ENCODE data around the gene SMYD2.

The SMYD2 gene

GRCh38 chr1:214330222-214330621 lies 49.3 kb downstream of the SMYD2 start:
- no peak for DNase-seq

DNA sequence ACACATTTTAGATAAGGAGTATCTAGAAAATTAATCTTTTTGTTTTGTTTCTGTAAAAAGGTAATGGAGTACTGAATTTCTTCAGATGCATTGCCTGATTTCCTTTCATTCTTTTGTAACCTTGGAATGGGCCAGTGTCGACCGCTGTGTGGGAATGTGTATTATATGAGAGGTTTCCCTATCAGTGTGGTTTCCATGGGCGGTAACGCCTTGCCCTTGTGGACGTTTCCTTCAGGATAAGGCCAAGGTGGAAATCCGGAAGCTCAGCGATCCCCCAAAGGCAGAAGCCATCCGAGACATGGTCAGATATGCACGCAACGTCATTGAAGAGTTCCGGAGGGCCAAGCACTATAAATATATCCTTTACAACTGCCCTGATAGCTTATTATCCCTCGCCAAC lies 49.8 kb downstream of the SMYD2 start:
- no peak for DNase-seq

DNA sequence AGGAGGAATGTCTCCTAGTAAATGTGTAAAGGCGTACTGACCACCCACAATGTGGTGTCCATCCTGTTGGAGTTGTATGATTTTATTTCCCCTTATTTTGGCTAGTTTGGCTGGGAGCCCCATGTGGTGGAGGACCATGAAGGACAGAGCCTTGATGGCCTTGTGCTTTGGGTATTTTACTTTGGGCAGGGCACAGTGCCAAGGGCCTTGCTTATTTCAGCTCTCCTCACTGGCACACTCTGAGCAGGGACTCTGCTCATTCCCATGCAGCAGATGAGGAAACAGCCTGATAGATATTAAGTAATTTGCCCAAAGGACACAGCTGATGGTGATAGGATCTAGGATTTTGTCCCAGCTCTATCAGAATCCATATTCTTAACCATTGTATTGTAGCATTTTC lies 50.2 kb downstream of the SMYD2 start:
- DNase-seq = no peak

GRCh38 chr1:214331827-214332423 lies 51.0 kb downstream of the SMYD2 start:
- peak; percentile 10 to 62 (median 14) for DNase-seq

- DNase-seq = peak; percentile 11 to 61 (median 34)
Measured at GRCh38 chr1:214332946-214333798, 52.2 kb downstream of the SMYD2 start.

- no peak for DNase-seq
Measured at GRCh38 chr1:214335567-214335966, 54.6 kb downstream of the SMYD2 start.

GRCh38 chr1:214337015-214337414 lies 56.1 kb downstream of the SMYD2 start:
- DNase-seq = no peak

GRCh38 chr1:214337511-214337910 lies 56.6 kb downstream of the SMYD2 start:
- no peak for DNase-seq

DNA sequence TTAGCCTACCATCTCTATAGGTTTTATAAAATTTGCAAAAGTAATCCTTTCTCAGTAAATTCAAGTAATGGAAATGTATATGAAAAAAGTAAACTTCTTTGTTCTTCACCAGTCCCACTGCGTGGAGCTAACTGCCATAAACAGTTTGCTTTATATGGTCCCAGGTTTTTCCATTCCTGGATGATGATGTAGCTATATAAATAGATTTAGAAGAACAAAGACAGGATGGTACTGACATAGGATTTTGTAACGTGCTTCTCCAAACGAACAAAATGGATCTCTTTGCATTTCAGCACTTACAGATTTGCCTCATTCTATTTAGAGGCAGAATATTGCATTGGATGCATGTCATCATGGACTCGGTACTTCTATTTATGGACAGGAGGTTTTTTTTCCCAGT lies 57.3 kb downstream of the SMYD2 start:
- no peak for DNase-seq

DNA sequence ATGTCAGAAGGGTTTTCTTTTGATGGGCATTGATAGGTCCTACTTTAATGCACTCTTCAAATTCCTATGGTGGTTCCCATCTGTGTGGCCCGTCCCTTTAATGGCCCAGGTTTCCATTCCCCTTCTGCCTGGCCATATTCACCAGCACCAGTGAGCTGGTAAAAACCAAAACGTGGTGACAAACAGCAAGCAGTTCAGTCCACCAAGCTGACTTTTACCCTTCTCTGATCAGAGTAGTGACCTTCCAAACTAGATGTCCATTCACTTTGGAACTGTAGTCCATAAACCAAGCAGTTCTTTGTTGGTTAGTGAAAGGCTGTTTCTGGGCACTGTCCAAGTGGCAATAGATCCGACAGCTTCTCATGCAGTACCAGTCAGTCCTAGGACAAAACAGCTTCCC lies 60.5 kb downstream of the SMYD2 start:
- DNase-seq = no peak

- no peak for DNase-seq
Measured at GRCh38 chr1:214341932-214342331, 61.0 kb downstream of the SMYD2 start.

DNA sequence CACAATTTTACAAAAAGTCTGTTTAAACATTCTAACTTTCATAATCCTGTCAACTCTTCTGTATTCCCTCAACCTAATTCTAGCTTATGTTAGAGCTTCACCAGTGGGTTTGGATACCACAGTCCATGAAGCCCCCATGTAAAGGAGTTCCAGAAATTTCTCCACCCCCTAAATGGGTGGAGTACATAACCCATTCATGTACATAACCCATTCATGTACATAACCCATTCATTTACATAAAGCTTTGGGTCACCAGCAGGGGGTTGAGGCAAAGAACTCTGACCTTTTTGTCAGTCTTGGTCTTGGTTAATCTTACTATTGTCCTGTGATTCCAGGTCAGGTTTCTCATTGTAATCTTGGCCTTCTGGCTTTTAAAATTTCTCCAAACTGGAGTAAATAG lies 61.6 kb downstream of the SMYD2 start:
- no peak for DNase-seq

GRCh38 chr1:214344897-214345296 lies 63.9 kb downstream of the SMYD2 start:
- DNase-seq = no peak

DNA sequence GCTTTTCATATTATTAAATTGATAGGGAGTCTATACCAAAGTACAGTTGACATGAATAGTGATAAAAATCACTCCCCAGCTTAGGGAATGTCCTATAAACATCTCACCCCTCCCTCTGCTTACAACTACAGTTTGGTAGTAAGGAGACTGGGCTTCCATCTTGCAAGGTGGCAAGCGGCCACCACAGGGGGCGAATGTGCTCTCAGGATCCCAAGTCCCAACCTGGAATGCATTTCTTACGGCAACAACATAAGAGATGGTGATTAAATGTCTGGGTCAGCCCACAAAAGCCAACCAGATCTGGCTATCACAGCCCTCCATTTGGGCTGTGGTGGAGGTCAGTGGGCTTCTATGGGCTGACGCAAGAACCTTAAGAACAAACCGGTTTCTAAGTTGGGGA lies 68.0 kb downstream of the SMYD2 start:
- no peak for DNase-seq

DNA sequence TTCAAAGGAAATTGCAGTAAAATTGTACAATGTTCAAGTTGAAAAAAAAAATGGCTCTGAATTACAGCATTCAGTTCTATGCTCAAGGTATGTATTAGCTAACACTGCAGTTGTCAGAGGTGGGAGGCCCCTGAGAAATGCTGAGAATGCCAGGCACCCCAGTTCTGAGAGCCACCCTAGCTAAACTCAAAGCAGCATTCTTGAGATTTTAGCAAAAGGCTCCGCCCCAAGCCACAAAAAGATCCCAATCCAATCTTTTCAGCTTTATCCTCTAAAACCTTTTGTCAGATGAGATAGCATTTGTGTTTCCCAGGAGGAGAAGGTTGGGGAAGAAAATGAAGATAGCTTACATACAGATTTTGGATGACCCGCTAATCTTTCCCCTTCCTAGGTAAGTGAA lies 68.8 kb downstream of the SMYD2 start:
- DNase-seq = no peak

GRCh38 chr1:214351551-214352277 lies 70.8 kb downstream of the SMYD2 start:
- no peak for DNase-seq

DNA sequence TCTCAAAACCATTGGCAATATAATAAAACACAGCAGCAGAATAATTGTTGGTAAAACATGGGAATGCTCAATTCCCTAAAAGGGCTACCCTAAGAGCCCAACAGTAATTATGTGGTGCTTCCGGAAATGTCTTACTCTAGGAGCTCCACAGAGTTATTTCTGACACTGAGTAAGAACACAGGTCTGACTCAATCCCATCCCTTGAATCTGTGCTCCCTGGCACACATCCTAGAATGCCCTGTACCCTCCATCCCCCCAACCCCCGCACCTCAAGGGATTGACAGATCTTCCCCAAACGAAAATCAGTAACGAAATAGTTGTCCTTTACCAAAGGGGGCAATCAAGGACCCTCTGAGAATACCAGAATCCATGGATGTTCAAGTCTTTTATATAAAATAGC lies 71.9 kb downstream of the SMYD2 start:
- no peak for DNase-seq

GRCh38 chr1:214354440-214355148 lies 73.6 kb downstream of the SMYD2 start:
- DNase-seq = no peak

DNA sequence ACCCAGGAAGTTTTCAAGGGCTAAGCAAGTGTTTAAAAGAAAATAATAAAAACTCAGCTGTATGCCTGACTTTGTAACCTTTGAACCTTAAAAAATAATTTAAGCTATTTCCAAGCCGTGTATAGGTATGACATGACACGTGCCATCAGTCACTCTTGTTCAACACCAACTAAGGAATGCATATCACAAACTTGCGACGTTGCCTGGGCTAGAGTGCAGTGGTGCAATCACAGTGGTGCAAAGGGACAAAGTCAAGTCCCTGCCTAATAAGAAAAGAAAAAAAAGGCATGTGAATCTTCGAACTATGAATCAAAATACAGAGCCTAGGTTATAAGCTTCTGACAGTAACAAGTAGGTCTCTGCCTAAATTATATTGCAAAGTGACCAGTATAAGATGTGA lies 79.2 kb downstream of the SMYD2 start:
- DNase-seq = no peak

- no peak for DNase-seq
Measured at GRCh38 chr1:214360525-214361164, 79.7 kb downstream of the SMYD2 start.

DNA sequence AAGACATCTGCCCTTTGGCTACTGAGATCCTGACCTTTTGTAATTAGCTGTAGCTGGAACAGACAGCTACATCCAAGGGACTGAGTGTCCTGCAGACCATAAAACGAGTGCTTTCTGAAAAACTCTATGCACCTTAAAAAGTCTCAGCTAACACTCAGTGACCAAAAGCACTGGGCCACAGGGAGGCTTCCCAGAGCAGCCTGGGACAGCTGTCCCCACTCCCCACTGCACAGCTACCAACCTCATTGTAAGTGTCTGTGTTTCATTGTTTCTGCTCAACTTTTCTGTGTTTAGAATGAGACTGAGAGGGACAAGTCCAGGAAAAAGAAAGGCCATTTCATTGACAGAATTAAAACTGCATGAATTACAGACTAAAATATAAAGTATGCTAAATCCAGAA lies 80.7 kb downstream of the SMYD2 start:
- DNase-seq = no peak

DNA sequence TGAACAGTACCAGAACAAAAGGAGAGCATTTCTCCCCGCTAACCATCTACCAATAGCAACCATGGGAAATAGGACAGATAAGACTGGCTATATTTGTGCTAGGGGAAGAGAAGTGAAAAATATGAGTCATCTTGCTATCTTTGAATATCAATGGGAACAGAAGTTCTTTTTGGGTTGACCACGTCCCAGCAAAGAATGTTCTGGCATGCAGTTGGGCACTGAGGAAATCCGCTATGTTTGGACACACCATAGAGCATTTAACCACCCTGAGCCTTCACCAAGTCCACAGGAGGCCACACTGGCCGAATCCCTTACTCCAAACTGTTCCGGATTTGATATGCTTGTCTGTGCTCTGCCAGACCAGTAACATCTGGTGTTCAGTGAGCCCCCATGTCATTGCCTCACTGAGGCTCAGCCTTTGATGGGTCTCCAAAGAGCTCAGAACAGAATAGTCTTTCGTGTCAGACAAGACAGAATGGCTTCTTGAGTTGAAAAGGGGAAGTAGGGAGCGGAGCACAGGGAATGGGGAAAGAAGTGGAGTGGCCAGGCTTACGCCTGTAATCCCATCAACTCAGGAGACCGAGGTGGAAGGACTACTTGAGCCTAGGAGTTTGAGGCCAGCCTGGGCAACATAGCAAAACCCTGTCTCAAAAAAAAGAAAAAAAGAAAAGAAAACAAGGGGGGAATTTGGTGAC lies 81.4 kb downstream of the SMYD2 start:
- no peak for DNase-seq

Measured in NCI-H1417 (cell line).